ENCODE data around the gene COQ8A. TPM values are rescaled to one million over a fixed set of nuclear protein-coding genes. Genes with fewer than 3 reads are reported as not detected.

Gene COQ8A
- total RNA-seq, 1 experiment from 2014 or later: 35.3 TPM

DNA sequence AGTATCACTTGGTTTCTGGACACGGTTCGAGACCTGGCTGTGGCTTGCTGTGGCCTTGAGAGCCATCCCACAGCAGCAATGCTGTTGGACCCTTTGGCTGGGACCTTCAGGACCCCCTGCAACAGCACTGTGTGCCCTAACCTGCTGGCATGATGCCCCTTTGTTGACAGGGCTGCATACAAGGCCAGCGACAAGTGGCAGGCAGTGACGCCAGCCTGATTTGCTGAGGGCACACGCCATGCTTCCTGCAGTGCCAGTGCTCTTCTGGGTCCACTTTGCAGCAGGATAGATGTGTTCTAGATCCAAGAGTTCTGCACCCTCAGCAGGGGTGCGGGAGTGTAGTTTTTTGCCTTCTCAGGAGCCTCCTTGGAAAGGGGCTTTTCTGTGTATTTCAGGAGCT is 32.8 kb downstream of the COQ8A start:
- DNase-seq (ENCODE audit: low read depth, low spot score) (no peak), ATAC-seq (no peak)
- Histone ChIP-seq H3K4me1 (ENCODE audit: control insufficient read depth in 1 of 2, insufficient read depth in 2 of 2, low read length in 2 of 2) (no peaks in the 10 kb centered on the region), H3K36me3 (ENCODE audit: control insufficient read depth in 1 of 2, insufficient read depth in 2 of 2, low read length in 2 of 2) (0 out of 4 replicates have a peak, but pooled peaks cover 0 to 3% of the 10 kb centered on the region in 2 experiments), H3K9ac (ENCODE audit: low read length) (no peak overlapping the region), H3K9me3 (ENCODE audit: control insufficient read depth in 1 of 2, insufficient read depth in 1 of 2, low read depth in 1 of 2, low read length in 2 of 2) (no peaks in the 10 kb centered on the region), H2AFZ (ENCODE audit: low read depth, low read length, poor library complexity, severe bottlenecking) (no peak overlapping the region), H4K20me1 (ENCODE audit: insufficient read depth) (no peaks in the 10 kb centered on the region), H3K4me2 (ENCODE audit: low read length) (no peak overlapping the region), H3K79me2 (ENCODE audit: insufficient read depth, low read length) (no peaks in the 10 kb centered on the region), H3K27ac (ENCODE audit: low read depth, low read length) (no peak overlapping the region), H3K9me2 (ENCODE audit: insufficient read depth) (no peaks in the 10 kb centered on the region), H3K4me3 (replicated peaks in 1 of 2; ENCODE audit: low read depth in 1 of 2, low read length in 2 of 2) (no peak overlapping the region), H3K27me3 (ENCODE audit: insufficient read depth, low read length) (no peaks in the 10 kb centered on the region)
- intact Hi-C loops (cut with micrococcal nuclease): no loop called here
- ChIA-PET CTCF (no interaction called here), POLR2A (no interaction called here), RAD21 (ENCODE audit: low non-redundant PET in 1 of 2, low total read pairs in 2 of 2, uncharacterized antibody in 2 of 2, unreplicated experiment in 2 of 2) (no interaction called here)
- TF ChIP-seq, protein P1, sequence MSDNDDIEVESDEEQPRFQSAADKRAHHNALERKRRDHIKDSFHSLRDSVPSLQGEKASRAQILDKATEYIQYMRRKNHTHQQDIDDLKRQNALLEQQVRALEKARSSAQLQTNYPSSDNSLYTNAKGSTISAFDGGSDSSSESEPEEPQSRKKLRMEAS (IDR thresholded peaks at IDR 0.05): no peak
- no TSS peak for BruUV-seq (replicated peaks)

DNA sequence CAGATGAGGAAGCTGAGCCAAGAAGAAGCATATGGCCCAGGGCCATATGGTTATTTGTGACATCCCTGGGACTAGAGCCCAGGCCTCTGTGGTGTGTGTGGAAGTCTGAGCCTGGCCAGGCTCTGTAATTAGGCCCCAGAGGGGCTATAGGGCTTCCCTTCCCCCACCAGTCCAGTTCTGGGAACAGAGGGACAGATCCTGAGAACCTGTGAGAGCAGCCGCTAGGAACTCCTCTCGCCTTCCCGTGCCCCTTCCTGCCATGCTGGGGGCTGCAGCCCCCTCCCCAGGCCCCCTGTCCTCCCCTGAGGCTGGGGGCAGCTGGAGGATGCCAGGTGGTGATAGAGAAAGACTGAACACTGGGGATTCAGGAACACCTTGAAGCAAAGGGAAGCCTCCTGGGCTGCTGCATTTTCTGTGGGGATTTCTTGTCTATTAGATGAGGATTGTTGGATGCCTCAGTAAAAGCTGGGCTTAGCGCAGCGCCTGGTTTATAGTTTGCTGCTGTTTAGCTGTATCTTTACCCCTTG is 33.3 kb downstream of the COQ8A start:
- ChIA-PET POLR2A (no interaction called here), CTCF (no interaction called here), RAD21 (ENCODE audit: low non-redundant PET in 1 of 2, low total read pairs in 2 of 2, uncharacterized antibody in 2 of 2, unreplicated experiment in 2 of 2) (no interaction called here)
- no peaks in the 10 kb centered on the region for H3K79me2 ChIP-seq (ENCODE audit: insufficient read depth, low read length)
- ATAC-seq (no peak), DNase-seq (ENCODE audit: low read depth, low spot score) (no peak)
- TF ChIP-seq, protein P2, sequence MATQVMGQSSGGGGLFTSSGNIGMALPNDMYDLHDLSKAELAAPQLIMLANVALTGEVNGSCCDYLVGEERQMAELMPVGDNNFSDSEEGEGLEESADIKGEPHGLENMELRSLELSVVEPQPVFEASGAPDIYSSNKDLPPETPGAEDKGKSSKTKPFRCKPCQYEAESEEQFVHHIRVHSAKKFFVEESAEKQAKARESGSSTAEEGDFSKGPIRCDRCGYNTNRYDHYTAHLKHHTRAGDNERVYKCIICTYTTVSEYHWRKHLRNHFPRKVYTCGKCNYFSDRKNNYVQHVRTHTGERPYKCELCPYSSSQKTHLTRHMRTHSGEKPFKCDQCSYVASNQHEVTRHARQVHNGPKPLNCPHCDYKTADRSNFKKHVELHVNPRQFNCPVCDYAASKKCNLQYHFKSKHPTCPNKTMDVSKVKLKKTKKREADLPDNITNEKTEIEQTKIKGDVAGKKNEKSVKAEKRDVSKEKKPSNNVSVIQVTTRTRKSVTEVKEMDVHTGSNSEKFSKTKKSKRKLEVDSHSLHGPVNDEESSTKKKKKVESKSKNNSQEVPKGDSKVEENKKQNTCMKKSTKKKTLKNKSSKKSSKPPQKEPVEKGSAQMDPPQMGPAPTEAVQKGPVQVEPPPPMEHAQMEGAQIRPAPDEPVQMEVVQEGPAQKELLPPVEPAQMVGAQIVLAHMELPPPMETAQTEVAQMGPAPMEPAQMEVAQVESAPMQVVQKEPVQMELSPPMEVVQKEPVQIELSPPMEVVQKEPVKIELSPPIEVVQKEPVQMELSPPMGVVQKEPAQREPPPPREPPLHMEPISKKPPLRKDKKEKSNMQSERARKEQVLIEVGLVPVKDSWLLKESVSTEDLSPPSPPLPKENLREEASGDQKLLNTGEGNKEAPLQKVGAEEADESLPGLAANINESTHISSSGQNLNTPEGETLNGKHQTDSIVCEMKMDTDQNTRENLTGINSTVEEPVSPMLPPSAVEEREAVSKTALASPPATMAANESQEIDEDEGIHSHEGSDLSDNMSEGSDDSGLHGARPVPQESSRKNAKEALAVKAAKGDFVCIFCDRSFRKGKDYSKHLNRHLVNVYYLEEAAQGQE (IDR thresholded peaks at IDR 0.05; ENCODE audit: low read depth): no peak
- TF ChIP-seq YY1 (IDR thresholded peaks at IDR 0.05; ENCODE audit: extremely low read depth, insufficient replicate concordance, low read depth, low read length) (no peak), RAD21 (IDR thresholded peaks at IDR 0.05; ENCODE audit: low read depth) (no peak), ZFX (IDR thresholded peaks at IDR 0.05) (no peak), TCF7L2 (IDR thresholded peaks at IDR 0.05; ENCODE audit: borderline replicate concordance, extremely low read depth, insufficient read depth, insufficient read length) (no peak), EZH2phosphoT487 (IDR thresholded peaks at IDR 0.05; ENCODE audit: borderline replicate concordance) (no peak), SIN3A (IDR thresholded peaks at IDR 0.05; ENCODE audit: low read depth) (no peak), EGR1 (IDR thresholded peaks at IDR 0.05; ENCODE audit: low read depth) (no peak), JUND (IDR thresholded peaks at IDR 0.05) (no peak)
- TF ChIP-seq, protein P3, sequence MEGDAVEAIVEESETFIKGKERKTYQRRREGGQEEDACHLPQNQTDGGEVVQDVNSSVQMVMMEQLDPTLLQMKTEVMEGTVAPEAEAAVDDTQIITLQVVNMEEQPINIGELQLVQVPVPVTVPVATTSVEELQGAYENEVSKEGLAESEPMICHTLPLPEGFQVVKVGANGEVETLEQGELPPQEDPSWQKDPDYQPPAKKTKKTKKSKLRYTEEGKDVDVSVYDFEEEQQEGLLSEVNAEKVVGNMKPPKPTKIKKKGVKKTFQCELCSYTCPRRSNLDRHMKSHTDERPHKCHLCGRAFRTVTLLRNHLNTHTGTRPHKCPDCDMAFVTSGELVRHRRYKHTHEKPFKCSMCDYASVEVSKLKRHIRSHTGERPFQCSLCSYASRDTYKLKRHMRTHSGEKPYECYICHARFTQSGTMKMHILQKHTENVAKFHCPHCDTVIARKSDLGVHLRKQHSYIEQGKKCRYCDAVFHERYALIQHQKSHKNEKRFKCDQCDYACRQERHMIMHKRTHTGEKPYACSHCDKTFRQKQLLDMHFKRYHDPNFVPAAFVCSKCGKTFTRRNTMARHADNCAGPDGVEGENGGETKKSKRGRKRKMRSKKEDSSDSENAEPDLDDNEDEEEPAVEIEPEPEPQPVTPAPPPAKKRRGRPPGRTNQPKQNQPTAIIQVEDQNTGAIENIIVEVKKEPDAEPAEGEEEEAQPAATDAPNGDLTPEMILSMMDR (IDR thresholded peaks at IDR 0.05 in 2 of 3, conservative IDR thresholded peaks at IDR 0.05 in 1 of 3; ENCODE audit: borderline replicate concordance in 1 of 3, insufficient read depth in 1 of 3, low read depth in 2 of 3, low read length in 2 of 3): no peak
- TF ChIP-seq, protein P1 (IDR thresholded peaks at IDR 0.05): no peak
- no peaks in the 10 kb centered on the region for H3K9me3 ChIP-seq (ENCODE audit: control insufficient read depth in 1 of 2, insufficient read depth in 1 of 2, low read depth in 1 of 2, low read length in 2 of 2)
- no peaks in the 10 kb centered on the region for H3K27me3 ChIP-seq (ENCODE audit: insufficient read depth, low read length)
- H3K9me2 ChIP-seq (ENCODE audit: insufficient read depth): no peaks in the 10 kb centered on the region
- intact Hi-C loops (cut with micrococcal nuclease): no loop called here
- no peak overlapping the region for H3K9ac ChIP-seq (ENCODE audit: low read length)
- no peak overlapping the region for H2AFZ ChIP-seq (ENCODE audit: low read depth, low read length, poor library complexity, severe bottlenecking)
- no peaks in the 10 kb centered on the region for H3K4me1 ChIP-seq (ENCODE audit: control insufficient read depth in 1 of 2, insufficient read depth in 2 of 2, low read length in 2 of 2)
- H3K4me3 ChIP-seq (replicated peaks in 1 of 2; ENCODE audit: low read depth in 1 of 2, low read length in 2 of 2): no peak overlapping the region
- H3K27ac ChIP-seq (ENCODE audit: low read depth, low read length): no peak overlapping the region
- H3K36me3 ChIP-seq (ENCODE audit: control insufficient read depth in 1 of 2, insufficient read depth in 2 of 2, low read length in 2 of 2): 0 out of 4 replicates have a peak, but pooled peaks cover 0 to 3% of the 10 kb centered on the region in 2 experiments
- no peaks in the 10 kb centered on the region for H4K20me1 ChIP-seq (ENCODE audit: insufficient read depth)
- H3K4me2 ChIP-seq (ENCODE audit: low read length): no peak overlapping the region
- no TSS peak for BruUV-seq (replicated peaks)
